Measurements from ENCODE around the gene OR51B2.
"Not testable (repeated sequence)": the region's sequence is repeated elsewhere in the genome, so short reads cannot be mapped to it uniquely, and the experiment has no call there.

Gene OR51B2

DNA sequence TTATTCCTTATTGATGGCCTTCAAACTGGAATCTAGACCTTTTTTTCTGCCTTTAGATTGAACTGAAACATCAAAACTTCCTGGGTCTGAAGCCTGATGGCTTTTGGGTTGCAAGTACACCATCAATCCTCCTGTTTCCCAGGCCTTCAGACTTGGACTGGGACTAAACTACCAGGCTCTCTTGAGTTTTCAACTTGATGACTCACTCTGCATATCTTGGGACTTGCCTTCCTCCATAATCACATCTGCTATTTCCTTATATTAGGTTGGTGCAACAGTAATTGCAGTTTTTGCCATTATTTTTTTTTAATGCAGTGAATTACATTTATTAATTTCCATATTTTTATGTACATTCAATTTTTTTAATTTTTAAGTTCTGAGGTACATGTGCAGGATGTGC is 12.2 kb upstream of the OR51B2 start:
- TF ChIP-seq, protein P1, sequence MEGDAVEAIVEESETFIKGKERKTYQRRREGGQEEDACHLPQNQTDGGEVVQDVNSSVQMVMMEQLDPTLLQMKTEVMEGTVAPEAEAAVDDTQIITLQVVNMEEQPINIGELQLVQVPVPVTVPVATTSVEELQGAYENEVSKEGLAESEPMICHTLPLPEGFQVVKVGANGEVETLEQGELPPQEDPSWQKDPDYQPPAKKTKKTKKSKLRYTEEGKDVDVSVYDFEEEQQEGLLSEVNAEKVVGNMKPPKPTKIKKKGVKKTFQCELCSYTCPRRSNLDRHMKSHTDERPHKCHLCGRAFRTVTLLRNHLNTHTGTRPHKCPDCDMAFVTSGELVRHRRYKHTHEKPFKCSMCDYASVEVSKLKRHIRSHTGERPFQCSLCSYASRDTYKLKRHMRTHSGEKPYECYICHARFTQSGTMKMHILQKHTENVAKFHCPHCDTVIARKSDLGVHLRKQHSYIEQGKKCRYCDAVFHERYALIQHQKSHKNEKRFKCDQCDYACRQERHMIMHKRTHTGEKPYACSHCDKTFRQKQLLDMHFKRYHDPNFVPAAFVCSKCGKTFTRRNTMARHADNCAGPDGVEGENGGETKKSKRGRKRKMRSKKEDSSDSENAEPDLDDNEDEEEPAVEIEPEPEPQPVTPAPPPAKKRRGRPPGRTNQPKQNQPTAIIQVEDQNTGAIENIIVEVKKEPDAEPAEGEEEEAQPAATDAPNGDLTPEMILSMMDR (IDR thresholded peaks at IDR 0.05; ENCODE audit: low read length): no peak
- TF ChIP-seq EZH2 (IDR thresholded peaks at IDR 0.05; ENCODE audit: borderline replicate concordance, low read length): no peak
- Histone ChIP-seq H3K79me2 (ENCODE audit: insufficient read depth, low read length) (no peaks in the 10 kb centered on the region), H3K27ac (ENCODE audit: low read depth, low read length, poor library complexity, severe bottlenecking) (no peak overlapping the region), H3K27me3 (ENCODE audit: insufficient read depth, low read length) (no peaks in the 10 kb centered on the region), H3K9ac (ENCODE audit: low read length) (no peak overlapping the region), H3K9me2 (ENCODE audit: low read depth, low read length) (no peaks in the 10 kb centered on the region), H3K9me3 (ENCODE audit: low read length) (no peaks in the 10 kb centered on the region), H2AFZ (ENCODE audit: low read length) (no peak overlapping the region), H3F3A (ENCODE audit: insufficient read depth, low read length) (no peaks in the 10 kb centered on the region), H3K4me1 (ENCODE audit: insufficient read depth, low read length, severe bottlenecking) (no peaks in the 10 kb centered on the region), H3K4me2 (ENCODE audit: low read length) (no peak overlapping the region), H4K20me1 (ENCODE audit: insufficient read depth, low read length) (no peaks in the 10 kb centered on the region), H3K36me3 (ENCODE audit: insufficient read depth, low read length) (no peaks in the 10 kb centered on the region), H3K4me3 (ENCODE audit: low read depth, low read length, poor library complexity, severe bottlenecking) (no peak overlapping the region)

DNA sequence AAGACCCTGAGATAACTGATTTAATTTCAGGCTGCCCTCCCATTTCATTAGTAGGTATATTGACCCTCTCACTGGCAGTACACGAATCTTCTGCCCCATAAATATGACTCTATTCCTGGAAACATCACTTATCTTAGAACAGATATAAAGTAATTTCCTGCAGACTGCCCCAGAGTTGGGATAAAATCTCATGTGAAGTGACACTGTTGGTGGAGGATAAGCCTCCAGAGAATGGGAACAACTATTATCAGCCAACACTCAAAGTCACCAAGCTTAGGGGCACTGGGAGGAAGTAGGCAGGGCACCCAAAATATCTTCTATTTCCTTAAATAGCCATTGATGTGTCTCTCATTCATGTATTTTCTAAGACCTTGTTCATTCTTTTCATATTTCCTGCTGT is 11.1 kb upstream of the OR51B2 start:
- no peak overlapping the region for H3K4me3 ChIP-seq (ENCODE audit: low read depth, low read length, poor library complexity, severe bottlenecking)
- no peaks in the 10 kb centered on the region for H4K20me1 ChIP-seq (ENCODE audit: insufficient read depth, low read length)
- no peak overlapping the region for H3K4me2 ChIP-seq (ENCODE audit: low read length)
- no peaks in the 10 kb centered on the region for H3K4me1 ChIP-seq (ENCODE audit: insufficient read depth, low read length, severe bottlenecking)
- H3F3A ChIP-seq (ENCODE audit: insufficient read depth, low read length): no peaks in the 10 kb centered on the region
- no peaks in the 10 kb centered on the region for H3K79me2 ChIP-seq (ENCODE audit: insufficient read depth, low read length)
- H3K27me3 ChIP-seq (ENCODE audit: insufficient read depth, low read length): no peaks in the 10 kb centered on the region
- no peaks in the 10 kb centered on the region for H3K36me3 ChIP-seq (ENCODE audit: insufficient read depth, low read length)
- no peak overlapping the region for H3K27ac ChIP-seq (ENCODE audit: low read depth, low read length, poor library complexity, severe bottlenecking)
- H3K9me3 ChIP-seq (ENCODE audit: low read length): no peaks in the 10 kb centered on the region
- H3K9me2 ChIP-seq (ENCODE audit: low read depth, low read length): no peaks in the 10 kb centered on the region
- no peak overlapping the region for H2AFZ ChIP-seq (ENCODE audit: low read length)
- no peak overlapping the region for H3K9ac ChIP-seq (ENCODE audit: low read length)
- TF ChIP-seq, protein P1 (IDR thresholded peaks at IDR 0.05; ENCODE audit: low read length): no peak
- TF ChIP-seq EZH2 (IDR thresholded peaks at IDR 0.05; ENCODE audit: borderline replicate concordance, low read length): no peak

DNA sequence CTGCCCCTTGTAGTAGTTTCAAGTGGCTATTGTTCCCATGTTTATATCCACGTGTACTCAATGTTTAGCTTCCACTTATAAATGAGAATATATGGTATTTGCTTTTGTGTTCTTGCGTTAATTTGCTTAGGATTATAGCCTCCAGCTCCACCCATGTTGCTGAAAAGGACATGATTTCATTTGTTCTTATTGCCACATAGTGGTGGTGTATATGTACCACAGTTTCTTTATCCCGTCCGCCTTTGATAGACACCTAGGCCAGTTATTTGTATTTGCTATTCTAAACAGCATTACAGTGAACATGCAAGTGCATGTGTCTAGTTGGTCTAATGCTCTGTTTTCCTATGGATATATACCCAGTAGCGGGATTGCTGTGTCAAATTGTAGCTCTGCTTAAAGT is 6.8 kb downstream of the OR51B2 start:
- Histone ChIP-seq H3K4me3 (ENCODE audit: low read depth, low read length, poor library complexity, severe bottlenecking) (no peak overlapping the region), H3K27ac (ENCODE audit: low read depth, low read length, poor library complexity, severe bottlenecking) (no peak overlapping the region), H3K9ac (ENCODE audit: low read length) (no peak overlapping the region), H2AFZ (ENCODE audit: low read length) (no peak overlapping the region), H3K4me1 (ENCODE audit: insufficient read depth, low read length, severe bottlenecking) (no peaks in the 10 kb centered on the region), H4K20me1 (ENCODE audit: insufficient read depth, low read length) (no peaks in the 10 kb centered on the region), H3K9me2 (ENCODE audit: low read depth, low read length) (no peaks in the 10 kb centered on the region), H3K79me2 (ENCODE audit: insufficient read depth, low read length) (no peaks in the 10 kb centered on the region), H3K4me2 (ENCODE audit: low read length) (no peak overlapping the region), H3K36me3 (ENCODE audit: insufficient read depth, low read length) (no peaks in the 10 kb centered on the region), H3F3A (ENCODE audit: insufficient read depth, low read length) (no peaks in the 10 kb centered on the region), H3K27me3 (ENCODE audit: insufficient read depth, low read length) (no peaks in the 10 kb centered on the region), H3K9me3 (ENCODE audit: low read length) (no peaks in the 10 kb centered on the region)
- TF ChIP-seq EZH2 (IDR thresholded peaks at IDR 0.05; ENCODE audit: borderline replicate concordance, low read length): no peak
- TF ChIP-seq, protein P1 (IDR thresholded peaks at IDR 0.05; ENCODE audit: low read length): no peak

DNA sequence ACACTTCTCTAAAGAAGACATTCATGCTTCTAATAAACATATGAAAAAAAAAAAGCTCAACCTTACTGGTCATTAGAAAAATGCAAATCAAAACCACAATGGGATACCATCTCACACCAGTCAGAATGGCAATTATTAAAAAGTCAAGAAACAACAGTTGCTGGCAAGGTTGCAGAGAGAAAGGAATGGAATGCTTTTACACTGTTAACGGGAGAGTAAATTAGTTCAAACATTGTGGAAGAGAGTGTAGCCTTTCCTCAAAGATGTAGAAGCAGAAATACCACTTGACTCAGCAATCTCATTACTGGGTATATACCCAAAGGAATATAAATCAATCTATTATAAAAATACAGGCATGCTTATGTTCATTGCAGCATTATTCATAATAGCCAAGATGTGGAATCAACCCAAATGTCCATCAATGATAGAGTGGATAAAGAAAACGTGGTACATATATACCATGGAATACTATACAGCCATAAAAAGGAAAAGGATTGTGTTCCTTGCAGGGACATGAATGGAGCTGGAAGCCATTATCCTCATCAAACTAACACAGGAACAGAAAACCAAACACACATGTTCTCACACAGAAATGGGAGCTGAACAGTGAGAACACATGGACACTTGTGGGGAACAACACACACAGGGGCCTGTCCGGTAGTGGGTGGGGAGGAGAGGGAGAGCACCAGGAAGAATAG is 10.6 kb downstream of the OR51B2 start:
- H3K4me1 ChIP-seq (ENCODE audit: insufficient read depth, low read length, severe bottlenecking); H3K36me3 ChIP-seq (ENCODE audit: insufficient read depth, low read length); H3K27ac ChIP-seq (ENCODE audit: low read depth, low read length, poor library complexity, severe bottlenecking); H4K20me1 ChIP-seq (ENCODE audit: insufficient read depth, low read length); H3K4me2 ChIP-seq (ENCODE audit: low read length); H3K9ac ChIP-seq (ENCODE audit: low read length); H2AFZ ChIP-seq (ENCODE audit: low read length); H3K9me3 ChIP-seq (ENCODE audit: low read length); H3K9me2 ChIP-seq (ENCODE audit: low read depth, low read length); H3K27me3 ChIP-seq (ENCODE audit: insufficient read depth, low read length); H3K4me3 ChIP-seq (ENCODE audit: low read depth, low read length, poor library complexity, severe bottlenecking); H3K79me2 ChIP-seq (ENCODE audit: insufficient read depth, low read length); H3F3A ChIP-seq (ENCODE audit: insufficient read depth, low read length): not testable (repeated sequence)

Data from OCI-LY1 (cell line).